ENCODE measurements around the gene TNFAIP8.

The TNFAIP8 gene

GRCh38 chr5:119355685-119356611 lies at the start of gene TNFAIP8:
Gene TNFAIP8, plus strand, starts transcription at chr5:119356019. Its CDS starts 72 bp downstream, at chr5:119356091.
- peak; percentile 39 to 50 for DNase-seq (ENCODE audit: low read depth in 2 of 2)

GRCh38 chr5:119307170-119307569 lies 48.6 kb upstream of the TNFAIP8 start:
- DNase-seq (ENCODE audit: low read depth in 2 of 2), result no peak

- no peak for DNase-seq (ENCODE audit: low read depth in 2 of 2)
Measured at GRCh38 chr5:119309326-119309725, 46.5 kb upstream of the TNFAIP8 start.

- DNase-seq (ENCODE audit: low read depth in 2 of 2), result no peak
Measured at GRCh38 chr5:119311688-119312087, 44.1 kb upstream of the TNFAIP8 start.

- DNase-seq (ENCODE audit: low read depth in 2 of 2), result no peak
Measured at GRCh38 chr5:119312403-119312802, 43.4 kb upstream of the TNFAIP8 start.

- no peak for DNase-seq (ENCODE audit: low read depth in 2 of 2)
Measured at GRCh38 chr5:119313197-119313596, 42.6 kb upstream of the TNFAIP8 start.

GRCh38 chr5:119313658-119314605 lies 41.9 kb upstream of the TNFAIP8 start:
- DNase-seq (ENCODE audit: low read depth in 2 of 2), result no peak

- peak in 1 of 2 donors; percentile 59 for DNase-seq (ENCODE audit: low read depth in 2 of 2)
Measured at GRCh38 chr5:119315516-119315949, 40.3 kb upstream of the TNFAIP8 start.

GRCh38 chr5:119316086-119316485 lies 39.7 kb upstream of the TNFAIP8 start:
- DNase-seq (ENCODE audit: low read depth in 2 of 2), result no peak

GRCh38 chr5:119316906-119317305 lies 38.9 kb upstream of the TNFAIP8 start:
- DNase-seq (ENCODE audit: low read depth in 2 of 2), result no peak

- no peak for DNase-seq (ENCODE audit: low read depth in 2 of 2)
Measured at GRCh38 chr5:119318256-119318894, 37.4 kb upstream of the TNFAIP8 start.

- no peak for DNase-seq (ENCODE audit: low read depth in 2 of 2)
Measured at GRCh38 chr5:119319401-119319800, 36.4 kb upstream of the TNFAIP8 start.

GRCh38 chr5:119319890-119320289 lies 35.9 kb upstream of the TNFAIP8 start:
- no peak for DNase-seq (ENCODE audit: low read depth in 2 of 2)

- no peak for DNase-seq (ENCODE audit: low read depth in 2 of 2)
Measured at GRCh38 chr5:119321569-119322311, 34.1 kb upstream of the TNFAIP8 start.

- no peak for DNase-seq (ENCODE audit: low read depth in 2 of 2)
Measured at GRCh38 chr5:119322312-119322947, 33.4 kb upstream of the TNFAIP8 start.

GRCh38 chr5:119322948-119323537 lies 32.8 kb upstream of the TNFAIP8 start:
- no peak for DNase-seq (ENCODE audit: low read depth in 2 of 2)

GRCh38 chr5:119323601-119324000 lies 32.2 kb upstream of the TNFAIP8 start:
- no peak for DNase-seq (ENCODE audit: low read depth in 2 of 2)

GRCh38 chr5:119324842-119325241 lies 31.0 kb upstream of the TNFAIP8 start:
- DNase-seq (ENCODE audit: low read depth in 2 of 2), result no peak

GRCh38 chr5:119327018-119327417 lies 28.8 kb upstream of the TNFAIP8 start:
- DNase-seq (ENCODE audit: low read depth in 2 of 2), result no peak

Measured in activated CD8-positive, alpha-beta memory T cell treated with anti-CD3 and anti-CD28 coated beads for 4 hours (primary cell).